ENCODE results near the gene TJP1. TPM values are rescaled to one million over a fixed set of nuclear protein-coding genes. Genes with fewer than 3 reads are reported as not detected.
A peak's percentile ranks its signal among the peaks of the same experiment; 100 is the strongest.
"Not testable (repeated sequence)": the region's sequence is repeated elsewhere in the genome, so short reads cannot be mapped to it uniquely, and the experiment has no call there.

Gene TJP1
- total RNA-seq, 1 donor from 2014 or later: 142 TPM

DNA sequence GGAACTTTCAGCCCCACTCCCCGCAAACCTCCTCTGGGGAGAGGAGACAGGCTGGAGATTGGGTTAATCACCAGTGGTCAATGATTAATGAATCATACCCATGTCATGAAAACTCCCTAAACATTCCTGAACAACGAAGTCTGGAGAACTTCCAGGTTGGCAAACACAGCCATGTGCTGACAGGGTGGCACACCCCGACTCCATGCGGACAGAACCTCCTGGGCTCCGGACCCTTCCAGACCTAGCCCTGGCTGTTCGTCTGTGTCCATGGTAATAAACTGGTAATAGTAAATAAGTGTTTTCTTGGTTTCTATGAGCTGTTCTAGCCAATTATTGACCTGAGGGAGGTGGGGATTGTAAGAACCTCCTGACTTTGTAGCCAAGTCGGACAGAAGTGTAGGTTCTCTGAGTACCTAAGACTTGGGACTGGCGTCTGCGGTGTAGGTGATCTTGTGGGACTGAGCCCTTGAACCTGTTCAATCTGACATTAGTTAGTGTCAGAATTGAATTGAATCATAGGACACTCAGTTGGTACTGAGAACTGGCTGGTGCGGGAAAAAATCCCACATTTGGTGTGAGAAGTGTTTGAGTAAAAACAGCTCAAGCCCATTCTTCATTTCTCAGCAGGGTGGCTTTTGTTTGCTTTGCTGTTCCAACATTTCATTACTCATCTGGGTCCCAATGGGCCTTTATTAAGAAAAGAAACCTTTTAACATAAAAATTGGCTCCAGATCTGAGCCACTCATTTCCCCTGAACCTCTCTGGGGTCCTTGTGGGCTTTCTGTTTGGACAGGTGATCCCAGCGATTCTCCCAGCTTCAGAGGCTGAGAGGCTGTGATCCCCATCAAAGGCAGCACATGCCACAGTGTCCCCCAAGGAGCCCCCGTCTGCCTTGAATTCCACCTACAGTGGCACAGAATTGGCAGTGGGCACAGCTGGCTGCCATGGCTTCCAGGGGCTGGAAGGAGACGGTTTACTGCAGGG lies 151.0 kb downstream of the TJP1 start:
- no peak for DNase-seq (ENCODE audit: extremely low read depth, low read depth, low spot score)

DNA sequence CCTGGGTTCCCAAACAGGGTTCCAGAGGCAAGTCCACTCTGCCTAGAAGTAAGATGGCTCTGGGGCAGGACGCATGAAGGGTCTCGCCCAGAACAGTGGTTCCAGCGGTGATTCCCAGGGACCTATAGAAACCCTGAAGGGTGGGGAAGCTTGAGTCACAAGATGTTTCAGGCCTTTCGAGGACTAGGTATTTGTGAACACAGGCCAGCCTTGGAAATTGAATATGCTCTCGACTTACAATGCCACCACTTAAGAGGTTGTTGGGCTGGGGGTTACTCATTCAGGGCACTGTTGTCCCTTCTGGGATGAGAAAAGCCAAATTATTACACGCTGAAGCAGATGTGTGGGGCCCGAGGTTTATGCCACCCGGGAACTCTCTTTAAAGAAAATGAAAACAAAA lies 152.0 kb downstream of the TJP1 start:
- no peak for DNase-seq (ENCODE audit: extremely low read depth, low read depth, low spot score)

DNA sequence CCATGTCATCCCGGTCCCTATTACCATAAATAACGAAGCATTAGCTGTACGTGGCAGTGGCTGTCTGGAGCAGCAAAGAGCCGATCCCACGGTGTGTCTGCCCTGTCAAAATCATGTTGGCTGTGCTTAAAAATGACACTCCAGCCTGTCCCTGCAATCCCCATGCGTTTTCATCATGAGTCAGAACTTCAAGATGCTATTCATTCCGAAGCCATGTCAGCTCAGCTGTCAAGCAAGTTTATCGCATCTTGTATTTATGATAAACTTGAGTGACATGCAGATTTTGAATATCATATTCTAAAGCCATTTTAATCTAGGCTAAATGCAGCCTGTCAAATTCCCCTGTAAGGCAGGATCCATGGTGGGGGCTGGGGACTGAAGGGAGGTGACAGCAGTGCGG lies 152.4 kb downstream of the TJP1 start:
- no peak for DNase-seq (ENCODE audit: extremely low read depth, low read depth, low spot score)

DNA sequence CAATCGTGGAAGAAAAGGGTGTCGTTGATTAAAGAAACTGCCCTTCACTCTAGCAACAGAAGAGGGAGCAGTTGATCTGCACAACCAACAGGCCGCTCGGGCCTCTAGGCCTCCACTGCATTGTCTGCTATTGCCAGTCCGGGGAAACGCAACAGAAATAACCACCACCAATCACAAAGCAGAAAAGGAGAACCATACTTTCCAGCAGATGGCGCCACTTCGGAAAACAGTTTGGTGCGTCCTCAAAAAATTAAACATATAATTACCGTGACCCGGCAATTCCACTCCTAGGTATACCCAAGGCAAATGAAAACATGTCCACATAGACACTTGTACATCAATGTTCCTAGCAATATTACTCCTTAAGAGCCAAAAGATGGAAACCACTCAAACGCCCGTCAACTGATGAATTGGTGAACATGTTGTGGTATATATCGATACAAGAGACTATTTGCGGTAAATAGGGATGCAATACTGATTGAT lies 154.1 kb downstream of the TJP1 start:
- DNase-seq (ENCODE audit: extremely low read depth, low read depth, low spot score): peak; percentile 85

DNA sequence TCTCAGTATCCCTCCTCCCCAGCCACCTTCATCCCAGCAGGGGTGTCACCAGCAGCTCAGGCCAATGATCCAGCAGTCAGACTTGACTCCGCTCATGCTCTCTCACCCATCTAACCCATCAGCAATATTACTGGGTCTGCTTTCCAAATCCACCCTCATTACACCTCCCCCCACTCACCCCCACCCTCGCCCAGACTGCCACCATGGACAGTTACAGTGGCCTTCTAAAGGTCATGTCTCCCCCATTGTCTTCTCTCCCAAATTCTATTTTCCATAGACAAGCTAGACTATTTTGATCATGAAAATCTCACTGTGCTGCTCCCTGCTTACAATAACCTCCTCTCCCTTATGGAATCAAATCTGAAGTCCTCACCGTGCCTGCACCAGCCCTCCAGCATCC lies 156.0 kb downstream of the TJP1 start:
- no peak for DNase-seq (ENCODE audit: extremely low read depth, low read depth, low spot score)

DNA sequence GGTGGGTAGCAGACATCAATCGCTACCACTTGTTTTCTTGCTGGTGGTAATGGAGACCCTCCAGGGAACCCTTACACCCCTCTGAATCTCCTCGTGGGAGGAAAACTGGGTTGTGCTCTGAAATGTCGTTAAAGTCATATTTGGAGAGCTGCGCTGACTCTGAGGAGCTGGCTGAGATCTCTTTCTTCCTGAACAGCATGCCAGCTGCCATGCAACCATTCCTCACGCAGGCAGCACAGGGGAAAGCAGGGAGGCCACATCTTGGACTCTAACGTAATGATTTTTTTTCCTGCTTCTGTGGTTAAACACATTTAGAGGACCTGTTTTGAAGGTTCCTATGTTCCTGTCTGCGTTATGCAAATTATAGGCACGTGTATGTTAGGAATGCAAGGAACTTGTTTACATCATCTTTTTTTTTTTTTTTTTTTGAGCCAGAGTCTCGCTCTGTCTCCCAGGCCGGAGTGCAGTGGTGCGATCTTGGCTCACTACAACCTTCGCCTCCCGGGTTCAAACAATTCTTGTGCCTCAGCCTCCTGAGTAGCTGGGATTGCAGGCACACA lies 156.7 kb downstream of the TJP1 start:
- DNase-seq (ENCODE audit: extremely low read depth, low read depth, low spot score): no peak

DNA sequence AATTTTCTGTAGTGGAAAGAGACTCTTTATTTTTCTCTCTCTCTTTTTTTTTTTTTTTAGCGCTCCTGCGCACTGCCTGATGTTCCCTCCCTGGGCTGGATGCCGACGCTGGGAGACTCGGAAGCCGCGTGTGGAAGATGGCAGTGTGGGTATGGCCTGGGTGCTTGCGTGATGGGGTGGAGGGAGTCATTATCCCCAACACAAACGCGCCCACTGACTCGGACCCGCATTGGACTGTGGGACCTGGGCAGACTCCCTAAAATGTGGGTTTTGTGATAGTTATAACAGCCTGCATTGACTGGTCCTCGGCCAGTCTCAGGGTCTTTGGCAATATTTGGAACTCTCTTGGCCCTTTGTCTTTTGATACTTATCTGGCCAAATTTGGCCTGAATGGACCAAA lies 157.9 kb downstream of the TJP1 start:
- DNase-seq (ENCODE audit: extremely low read depth, low read depth, low spot score): no peak

DNA sequence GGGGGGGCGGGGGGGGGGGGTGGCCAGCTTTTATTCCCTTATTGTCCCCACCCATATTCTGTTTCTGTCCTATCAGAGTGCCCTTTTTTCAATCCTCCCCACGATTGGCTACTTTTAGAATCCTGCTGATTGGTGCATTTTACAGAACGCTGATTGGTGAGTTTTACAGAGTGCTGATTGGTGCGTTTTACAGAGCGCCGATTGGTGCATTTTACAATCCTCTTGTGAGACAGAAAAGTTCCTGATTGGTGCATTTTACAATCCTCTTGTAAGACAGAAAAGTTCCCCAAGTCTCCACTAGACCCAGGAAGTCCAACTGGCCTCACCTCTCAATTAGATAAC lies 164.8 kb downstream of the TJP1 start:
- DNase-seq (ENCODE audit: extremely low read depth, low read depth, low spot score): not testable (repeated sequence)

DNA sequence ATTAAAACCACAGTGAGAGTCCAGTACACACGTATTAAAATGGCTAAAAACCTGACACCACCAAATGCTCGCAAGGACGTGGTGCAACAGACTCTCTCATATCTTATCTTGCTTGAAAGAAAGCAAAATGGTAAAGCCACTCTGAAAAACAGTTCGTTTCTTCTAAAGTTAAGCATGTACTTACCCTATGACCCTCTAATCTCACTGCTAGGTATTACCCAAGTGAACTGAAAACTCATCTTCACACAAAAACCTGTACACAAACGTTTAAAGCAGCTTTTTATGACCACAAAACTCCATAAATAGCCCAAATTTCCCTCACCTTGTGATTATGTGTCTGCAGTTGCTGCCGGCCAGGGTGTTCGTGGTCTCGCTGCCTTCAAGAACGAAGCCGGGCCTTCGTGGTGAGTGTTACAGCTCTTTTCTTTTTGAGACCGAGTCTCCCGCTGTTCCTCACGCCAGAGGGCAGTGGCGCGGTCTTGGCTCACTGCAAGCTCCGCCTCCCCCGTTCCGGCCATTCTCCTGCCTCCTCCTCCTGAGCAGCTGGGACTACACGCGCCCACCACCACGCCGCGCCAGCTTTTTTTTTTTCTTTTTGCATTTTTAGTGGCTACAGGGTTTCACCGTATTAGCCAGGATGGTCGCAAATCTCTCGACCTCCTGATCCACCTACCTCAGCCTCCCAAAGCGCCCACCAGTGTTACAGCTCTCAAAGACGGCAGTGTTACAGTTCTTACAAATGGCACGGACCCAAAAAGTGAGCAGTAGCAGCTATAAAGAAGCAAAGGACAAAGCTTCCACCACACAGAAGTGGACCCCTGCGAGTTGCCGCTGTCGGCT lies 165.4 kb downstream of the TJP1 start:
- no peak for DNase-seq (ENCODE audit: extremely low read depth, low read depth, low spot score)

DNA sequence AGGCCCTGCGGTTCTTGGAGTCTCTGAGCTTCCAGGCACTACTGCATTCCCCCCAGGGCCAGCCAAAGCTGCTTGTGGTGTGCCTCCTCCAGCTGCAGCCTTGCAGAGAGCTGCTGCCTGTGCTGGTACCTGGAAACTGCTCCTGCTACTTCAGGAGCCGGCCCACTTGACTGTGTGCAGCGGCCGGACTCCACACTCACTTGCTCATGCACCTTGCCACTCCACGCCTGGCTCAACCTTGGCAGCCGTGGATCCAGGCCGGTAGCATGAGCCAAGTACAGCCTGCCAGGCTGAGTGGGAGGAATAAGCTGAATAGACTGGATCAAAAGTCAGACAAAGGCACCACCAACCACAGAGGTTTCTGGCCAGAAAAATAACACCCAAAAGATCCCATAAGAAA lies 169.7 kb downstream of the TJP1 start:
- DNase-seq (ENCODE audit: extremely low read depth, low read depth, low spot score): no peak

DNA sequence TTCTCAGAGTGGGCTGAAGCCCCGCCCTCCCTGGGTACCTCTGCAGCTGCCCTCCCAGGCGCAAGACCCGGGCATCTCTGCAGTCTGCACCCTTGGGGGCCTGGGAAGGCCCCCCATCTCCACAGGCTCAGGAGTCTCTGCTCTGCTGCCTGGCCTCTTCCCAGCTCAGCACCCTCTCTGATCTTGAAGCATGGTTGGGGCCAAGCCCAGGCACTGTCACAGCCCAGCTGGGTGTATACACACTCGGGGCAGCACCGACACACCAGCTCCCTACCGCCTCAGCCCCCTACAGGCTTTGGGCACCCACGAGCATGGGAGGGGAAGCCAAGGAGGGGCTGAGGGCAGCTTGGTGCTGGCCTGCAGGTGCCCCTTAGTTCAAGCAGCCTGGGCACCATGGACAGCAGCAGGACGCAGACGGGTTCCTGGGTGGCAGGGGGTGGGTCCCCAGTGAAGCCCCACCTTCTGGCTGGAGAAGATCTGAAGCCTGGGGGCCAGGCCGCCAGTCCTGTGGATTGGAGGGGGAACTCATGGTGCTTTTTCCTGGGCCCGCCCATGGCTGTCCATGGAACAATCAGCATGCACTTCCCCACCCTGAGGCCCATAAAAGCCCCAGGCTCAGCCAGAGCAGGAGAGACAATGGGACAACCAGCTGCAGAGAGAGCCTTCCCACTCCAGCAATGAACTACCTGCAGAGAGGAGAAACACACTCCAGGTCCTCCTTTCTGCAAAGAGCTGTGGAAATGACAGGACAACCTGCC lies 170.6 kb downstream of the TJP1 start:
- DNase-seq (ENCODE audit: extremely low read depth, low read depth, low spot score): no peak

All from glomerular endothelial cell (primary cell).